GM12875 (cell line): Measurements from ENCODE around the gene PLAAT3.
"Not testable (repeated sequence)": the region's sequence is repeated elsewhere in the genome, so short reads cannot be mapped to it uniquely, and the experiment has no call there.

Experiments
- H3K4me3 ChIP-seq: one replicate; pipeline ENCODE4 v1.5.1; 2011; ENCODE audit warnings: low read depth, low read length, control low read depth
- TF ChIP-seq, protein P1 (sequence below): IDR thresholded peaks from 2 replicates; pipeline ENCODE4 v1.5.1; 2011; ENCODE audit warnings: low read depth, mild to moderate bottlenecking, control low read depth, inconsistent platforms, low read length, moderate library complexity, borderline replicate concordance; ENCODE audit not compliant: insufficient read depth

The PLAAT3 gene

GRCh38 chr11:63592975-63593395, 21.2 kb downstream of the PLAAT3 start:
- no peak overlapping the region for H3K4me3 ChIP-seq
- TF ChIP-seq, protein P1, sequence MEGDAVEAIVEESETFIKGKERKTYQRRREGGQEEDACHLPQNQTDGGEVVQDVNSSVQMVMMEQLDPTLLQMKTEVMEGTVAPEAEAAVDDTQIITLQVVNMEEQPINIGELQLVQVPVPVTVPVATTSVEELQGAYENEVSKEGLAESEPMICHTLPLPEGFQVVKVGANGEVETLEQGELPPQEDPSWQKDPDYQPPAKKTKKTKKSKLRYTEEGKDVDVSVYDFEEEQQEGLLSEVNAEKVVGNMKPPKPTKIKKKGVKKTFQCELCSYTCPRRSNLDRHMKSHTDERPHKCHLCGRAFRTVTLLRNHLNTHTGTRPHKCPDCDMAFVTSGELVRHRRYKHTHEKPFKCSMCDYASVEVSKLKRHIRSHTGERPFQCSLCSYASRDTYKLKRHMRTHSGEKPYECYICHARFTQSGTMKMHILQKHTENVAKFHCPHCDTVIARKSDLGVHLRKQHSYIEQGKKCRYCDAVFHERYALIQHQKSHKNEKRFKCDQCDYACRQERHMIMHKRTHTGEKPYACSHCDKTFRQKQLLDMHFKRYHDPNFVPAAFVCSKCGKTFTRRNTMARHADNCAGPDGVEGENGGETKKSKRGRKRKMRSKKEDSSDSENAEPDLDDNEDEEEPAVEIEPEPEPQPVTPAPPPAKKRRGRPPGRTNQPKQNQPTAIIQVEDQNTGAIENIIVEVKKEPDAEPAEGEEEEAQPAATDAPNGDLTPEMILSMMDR, result peak; percentile 72

- H3K4me3 ChIP-seq, result no peak overlapping the region
- TF ChIP-seq, protein P1, result no peak
These were observed 24.0 kb downstream of the PLAAT3 start for GRCh38 chr11:63590024-63590788.

GRCh38 chr11:63589000-63589399, 25.2 kb downstream of the PLAAT3 start:
- no peak overlapping the region for H3K4me3 ChIP-seq
- TF ChIP-seq, protein P1, result no peak

DNA sequence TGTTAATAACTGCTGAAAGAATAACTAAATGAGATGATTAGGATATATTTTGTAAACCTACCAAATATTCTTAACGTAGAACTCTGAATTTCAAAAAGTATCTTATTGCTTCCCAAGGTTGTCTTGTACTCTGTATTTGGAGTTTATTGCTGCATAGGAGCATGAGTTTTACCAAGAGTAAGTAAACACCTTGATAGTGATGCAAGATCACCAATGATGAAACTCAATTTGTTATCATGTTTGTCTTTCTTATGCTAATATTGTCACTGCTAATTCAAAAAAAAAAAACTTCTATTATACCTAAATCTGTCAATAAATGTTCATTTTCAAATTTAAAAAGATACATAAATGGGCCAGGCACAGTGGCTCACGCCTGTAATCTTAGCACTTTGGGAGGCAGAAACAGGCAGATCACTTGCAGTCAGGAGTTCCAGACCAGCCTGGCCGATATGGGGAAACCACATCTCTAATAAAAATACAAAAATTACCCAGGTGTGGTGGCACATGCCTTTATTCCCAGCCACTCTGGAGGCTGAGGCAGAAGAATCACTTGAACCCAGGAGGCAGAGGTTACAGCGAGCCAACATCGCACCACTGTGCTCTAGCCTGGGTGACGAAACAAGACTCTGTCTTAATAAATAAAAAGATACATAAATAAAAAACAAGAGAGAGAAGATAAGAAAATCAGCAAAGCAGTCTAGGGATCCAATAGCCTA, 27.6 kb downstream of the PLAAT3 start:
- TF ChIP-seq, protein P1, result no peak
- no peak overlapping the region for H3K4me3 ChIP-seq

DNA sequence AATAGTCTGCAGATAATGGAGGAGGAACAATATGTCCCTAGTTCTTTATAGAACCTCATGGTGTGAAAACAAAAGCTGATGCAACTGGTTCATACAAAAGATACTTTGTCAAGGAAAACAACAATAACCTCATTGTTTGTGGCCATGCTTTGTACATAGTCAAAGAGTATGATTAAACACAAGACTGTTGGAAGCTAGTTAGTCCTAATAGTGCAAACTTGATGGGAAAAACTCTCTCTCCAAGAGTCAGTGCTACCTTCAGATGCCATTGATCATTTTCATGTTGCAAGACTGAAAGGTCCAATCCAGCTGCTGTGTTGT, 30.9 kb downstream of the PLAAT3 start:
- TF ChIP-seq, protein P1, result no peak
- no peak overlapping the region for H3K4me3 ChIP-seq

- H3K4me3 ChIP-seq, result not testable (repeated sequence)
These were observed 33.0 kb downstream of the PLAAT3 start for GRCh38 chr11:63581224-63581623.

- not testable (repeated sequence) for H3K4me3 ChIP-seq
These were observed 35.4 kb downstream of the PLAAT3 start for GRCh38 chr11:63578882-63579281.

GRCh38 chr11:63574856-63575602, 39.2 kb downstream of the PLAAT3 start:
- TF ChIP-seq, protein P1, result no peak
- H3K4me3 ChIP-seq, result no peak overlapping the region
